HepG2 (cell line): ENCODE data around the gene UQCRFS1. TPM values are rescaled to one million over a fixed set of nuclear protein-coding genes. Genes with fewer than 3 reads are reported as not detected.

Experiments used
- ATAC-seq: fragments of 200-7000 bp; cut with Tn5 transposase; 3 replicates; pipeline ENCODE4 v1.9.1; 2020; ENCODE audit warnings: mild to moderate bottlenecking, moderate library complexity
- BruUV-seq: library from RNA; stranded (reverse); fragments of 400-500 nt; replicated peaks from 2 replicates; lab custom pipeline; 2021; lab: Mats Ljungman, UMichigan
- CTCF ChIA-PET: fragments of 300-600 bp; formaldehyde crosslinking; extraction: SDS; loops from one replicate; lab custom pipeline; 2021; ENCODE audit warnings: low total read pairs, inconsistent platforms, low intra/inter-chr PET ratio; lab: Yijun Ruan, JAX
- POLR2A ChIA-PET: fragments of 350-600 bp; sonication (Branson Sonifier 250); formaldehyde crosslinking; loops from one replicate; lab custom pipeline; 2020; ENCODE audit warnings: antibody characterized with exemption, inconsistent platforms; lab: Yijun Ruan, JAX
- DNase-seq: peaks from one replicate; pipeline ENCODE4 v3.0.0-alpha.2; 2015; ENCODE audit warnings: low spot score
- FAIRE-seq: peaks from 3 replicates; lab custom pipeline; 2011; peaks lifted over from hg19 to GRCh38; lab: Jason Lieb, UNC
- H2AFZ ChIP-seq: one replicate; pipeline ENCODE4 v1.6.1; 2011; ENCODE audit warnings: low read length, inconsistent platforms
- H3K27ac ChIP-seq: fragments of 300-600 bp; 3 replicates; pipeline ENCODE4 v1.8.0; 2011; ENCODE audit warnings: mixed run types, mild to moderate bottlenecking, mixed read lengths, low read length, inconsistent platforms; ENCODE audit not compliant: insufficient read depth; ENCODE audit errors: extremely low read length
- H3K27me3 ChIP-seq, 2 experiments: fragments of 200-600 bp in 1 of 2; 2 replicates in 1 of 2; 3 replicates in 1 of 2; pipeline versions ENCODE4 v1.6.0 to v1.8.0; 2011; ENCODE audit warnings: low read length in 2 of 2, mild to moderate bottlenecking in 2 of 2, moderate library complexity in 2 of 2, inconsistent platforms in 1 of 2; ENCODE audit not compliant: insufficient read depth in 2 of 2, control insufficient read depth in 1 of 2
- H3K36me3 ChIP-seq, 2 experiments: fragments of 200-600 bp in 1 of 2; replicated peaks in 1 of 2; 2 replicates in 1 of 2; 3 replicates in 1 of 2; pipeline versions ENCODE4 v1.5.1 to v1.8.0; 2011; ENCODE audit warnings: low read length in 2 of 2, inconsistent platforms in 1 of 2; ENCODE audit not compliant: insufficient read depth in 2 of 2, control insufficient read depth in 1 of 2
- H3K4me1 ChIP-seq: 2 replicates; pipeline ENCODE4 v1.5.1; 2012; ENCODE audit warnings: low read length, inconsistent platforms; ENCODE audit not compliant: insufficient read depth
- H3K4me2 ChIP-seq: 2 replicates; pipeline ENCODE4 v1.6.0; 2011; ENCODE audit warnings: low read depth, low read length, inconsistent platforms
- H3K4me3 ChIP-seq, 3 experiments: fragments of 200-600 bp in 1 of 3; sonication (generic), shearing (Covaris generic) in 1 of 3; replicated peaks in 1 of 3; 2 replicates each; pipeline ENCODE4 v1.5.1; 2011 to 2016; ENCODE audit warnings: low read length in 3 of 3, inconsistent platforms in 2 of 3, low read depth in 2 of 3, mild to moderate bottlenecking in 2 of 3, control low read depth in 1 of 3, mixed read lengths in 1 of 3; ENCODE audit not compliant: insufficient read depth in 1 of 3
- H3K79me2 ChIP-seq: one replicate; pipeline ENCODE4 v1.6.1; 2011; ENCODE audit warnings: low read length, inconsistent platforms; ENCODE audit not compliant: insufficient read depth
- H3K9ac ChIP-seq: 2 replicates; pipeline ENCODE4 v1.6.0; 2011; ENCODE audit warnings: mild to moderate bottlenecking, low read depth, low read length, inconsistent platforms; ENCODE audit not compliant: insufficient read depth
- H3K9me3 ChIP-seq: 2 replicates; pipeline ENCODE4 v1.5.1; 2012; ENCODE audit warnings: mild to moderate bottlenecking, low read length
- H4K20me1 ChIP-seq: 2 replicates; pipeline ENCODE4 v1.6.0; 2011; ENCODE audit warnings: inconsistent platforms, mild to moderate bottlenecking, low read length, moderate library complexity; ENCODE audit not compliant: insufficient read depth
- BRD4 ChIP-seq: sonication (generic); formaldehyde crosslinking; IDR thresholded peaks from 2 replicates; pipeline ENCODE4 v1.4.0; 2020; ENCODE audit warnings: missing genetic modification reagents
- CCDC6 ChIP-seq: sonication (generic); formaldehyde crosslinking; IDR thresholded peaks from 2 replicates; pipeline ENCODE4 v1.8.1; 2022; ENCODE audit warnings: mild to moderate bottlenecking, missing genetic modification reagents, moderate library complexity
- DZIP1 ChIP-seq: sonication (generic); formaldehyde crosslinking; IDR thresholded peaks from 2 replicates; pipeline ENCODE4 v1.5.0; 2020; ENCODE audit warnings: mild to moderate bottlenecking, missing genetic modification reagents
- HNRNPH1 ChIP-seq: fragments of 200-400 bp; formaldehyde crosslinking; optimal IDR thresholded peaks from 2 replicates; pipeline ENCODE3; 2017; ENCODE audit warnings: mild to moderate bottlenecking, low read depth, low read length
- KLF15 ChIP-seq: sonication (generic); formaldehyde crosslinking; IDR thresholded peaks from 2 replicates; pipeline ENCODE4 v1.8.1; 2023; ENCODE audit warnings: borderline replicate concordance, mild to moderate bottlenecking, inconsistent platforms, missing genetic modification reagents, mixed read lengths
- MZF1 ChIP-seq: sonication (generic); formaldehyde crosslinking; IDR thresholded peaks from 2 replicates; pipeline ENCODE4 v1.8.1; 2023; ENCODE audit warnings: mild to moderate bottlenecking, missing genetic modification reagents, borderline replicate concordance
- TCF12 ChIP-seq, 2 experiments: fragments of 450-650 bp in 1 of 2; sonication (generic) in 1 of 2; formaldehyde crosslinking in 1 of 2; IDR thresholded peaks; 2 replicates each; pipeline versions ENCODE4 v1.6.1 to v1.8.0; 2017 to 2022; ENCODE audit warnings: antibody characterized with exemption in 1 of 2, mild to moderate bottlenecking in 1 of 2, missing genetic modification reagents in 1 of 2, moderate library complexity in 1 of 2
- ZBTB7B ChIP-seq: sonication (generic); formaldehyde crosslinking; IDR thresholded peaks from 2 replicates; pipeline ENCODE4 v1.4.0; 2020; ENCODE audit warnings: missing genetic modification reagents
- ZBTB8A ChIP-seq: sonication (generic); formaldehyde crosslinking; IDR thresholded peaks from 2 replicates; pipeline ENCODE4 v1.4.0; 2020; ENCODE audit warnings: mild to moderate bottlenecking, low read depth, missing genetic modification reagents, borderline replicate concordance
- ZIK1 ChIP-seq: sonication (generic); formaldehyde crosslinking; IDR thresholded peaks from 2 replicates; pipeline ENCODE4 v1.5.0; 2020; ENCODE audit warnings: mild to moderate bottlenecking, low read depth, missing genetic modification reagents, borderline replicate concordance
- ZNF230 ChIP-seq: sonication (generic); formaldehyde crosslinking; IDR thresholded peaks from 2 replicates; pipeline ENCODE4 v1.4.0; 2020; ENCODE audit warnings: mild to moderate bottlenecking, missing genetic modification reagents
- ZNF235 ChIP-seq: sonication (generic); formaldehyde crosslinking; IDR thresholded peaks from 2 replicates; pipeline ENCODE4 v1.8.1; 2023; ENCODE audit warnings: mild to moderate bottlenecking, missing genetic modification reagents, borderline replicate concordance
- ZNF737 ChIP-seq: sonication (generic); formaldehyde crosslinking; IDR thresholded peaks from 2 replicates; pipeline ENCODE4 v1.5.0; 2020; ENCODE audit warnings: missing genetic modification reagents, mild to moderate bottlenecking, borderline replicate concordance
- ZNF749 ChIP-seq: sonication (generic); formaldehyde crosslinking; IDR thresholded peaks from 2 replicates; pipeline ENCODE4 v1.8.0; 2022; ENCODE audit warnings: mild to moderate bottlenecking, missing genetic modification reagents, moderate library complexity, borderline replicate concordance
- ZSCAN31 ChIP-seq: sonication (generic); formaldehyde crosslinking; IDR thresholded peaks from 2 replicates; pipeline ENCODE4 v1.5.0; 2020; ENCODE audit warnings: low read depth, mild to moderate bottlenecking, missing genetic modification reagents
- WGBS: methylation state at CpG from one replicate; pipeline ENCODE4 v1.1.6; 2017; ENCODE audit warnings: low lambda C conversion rate; 5-methylcytosine and 5-hydroxymethylcytosine counted together
- in situ Hi-C: cut with HindIII; loops from 2 replicates; pipeline ENCODE4 v1.10.0; 2017; ENCODE audit warnings: low pct_unique_long_range_greater_than_20kb; ENCODE audit not compliant: extremely low pct_ligation_motif_present
- intact Hi-C: fragments of 100-400 bp; cut with micrococcal nuclease; formaldehyde crosslinking; loops from one replicate; pipeline ENCODE4 v1.10.0; 2022; ENCODE audit not compliant: unreplicated experiment
- polyA plus RNA-seq, 8 experiments: library from polyadenylated mRNA; depleted of rRNA in 3 of 8; stranded (reverse) in 7 of 8; unstranded in 1 of 8; fragments of >200 nt; fragmentation: Illumina TruSeq in 4 of 8; extraction: Trizol in 4 of 8; gene quantifications; 2 replicates each; pipeline versions ENCODE4 v1.2.1 to v1.2.3, GENCODE V29; 2011 to 2016; ENCODE audit warnings: low read depth in 4 of 8, missing spikeins in 1 of 8, mixed read lengths in 1 of 8; ENCODE audit not compliant: insufficient read depth in 1 of 8
- total RNA-seq, 5 experiments: library from RNA; depleted of rRNA; stranded (reverse); fragments of >200 nt; fragmentation: Illumina TruSeq; extraction: Trizol; gene quantifications; 2 replicates each; pipeline ENCODE4 v1.2.3, GENCODE V29; 2016; ENCODE audit warnings: low read depth in 1 of 5

UQCRFS1 gene
- total and polyA plus RNA-seq, 2 of the 13 experiments (the other 11 are each of a cell fraction or from before 2014, with no cell fraction given) = 49.5 to 51.1 TPM

DNA sequence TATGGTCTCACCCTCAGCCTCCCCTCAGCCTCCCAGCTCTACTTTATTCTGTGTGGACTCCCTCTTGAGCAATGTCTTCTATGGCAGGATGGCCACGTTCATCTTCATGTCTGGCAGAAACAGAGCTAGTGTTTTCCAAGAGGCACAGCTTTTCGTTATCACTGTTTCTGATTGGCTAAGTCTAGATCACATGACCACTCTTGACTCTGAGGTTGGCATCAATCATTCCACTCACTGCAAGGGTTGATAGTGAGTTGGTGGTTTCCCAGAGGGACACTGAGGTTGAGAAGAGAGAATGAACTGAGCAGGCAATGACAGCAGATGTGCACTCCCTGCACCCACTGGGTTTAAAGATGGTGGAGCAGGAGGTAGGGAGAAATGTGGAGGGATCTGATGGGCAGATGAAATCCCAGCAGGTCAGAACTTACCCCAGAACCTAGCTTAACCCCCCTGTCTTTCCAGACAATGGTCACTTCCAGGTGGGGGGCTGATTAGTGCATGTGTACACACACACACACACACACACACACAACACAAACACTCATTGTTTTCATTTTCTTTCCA lies 26.3 kb upstream of the UQCRFS1 start:
- 0% methylated on average over 2 of the region's 2 CpGs for WGBS
- no peaks in the 10 kb centered on the region for H3K9me3 ChIP-seq
- H4K20me1 ChIP-seq = no peaks in the 10 kb centered on the region
- CTCF ChIA-PET = no interaction called here
- no peak overlapping the region for H3K27ac ChIP-seq
- no peaks in the 10 kb centered on the region for H3K4me1 ChIP-seq
- BruUV-seq = no TSS peak
- H3K9ac ChIP-seq = no peak overlapping the region
- in situ Hi-C loops (no loop called here), intact Hi-C loops (no loop called here)
- no peaks in the 10 kb centered on the region for H3K36me3 ChIP-seq
- H2AFZ ChIP-seq = no peak overlapping the region
- ATAC-seq (no peak), DNase-seq (no peak), FAIRE-seq (no peak)
- no peak overlapping the region for H3K4me3 ChIP-seq
- no peaks in the 10 kb centered on the region; a peak in 1 of 5 replicates for H3K27me3 ChIP-seq
- POLR2A ChIA-PET = no interaction called here
- no peak overlapping the region for H3K4me2 ChIP-seq
- TF ChIP-seq ZIK1 (CRISPR knock-in tag) = no peak
- no peak for TF ChIP-seq ZNF235 (CRISPR knock-in tag)
- TF ChIP-seq BRD4 (CRISPR knock-in tag) = no peak
- no peak for TF ChIP-seq ZNF737
- no peak for TF ChIP-seq ZBTB8A (CRISPR knock-in tag)
- TF ChIP-seq HNRNPH1 = no peak
- no peak for TF ChIP-seq ZBTB7B (CRISPR knock-in tag)
- no peak for TF ChIP-seq ZSCAN31 (CRISPR knock-in tag)
- no peak for TF ChIP-seq CCDC6 (CRISPR knock-in tag)
- TF ChIP-seq ZNF230 (CRISPR knock-in tag) = no peak
- TF ChIP-seq TCF12 (IDR thresholded peaks at IDR 0.05) = no peak
- no peak for TF ChIP-seq TCF12 (CRISPR knock-in tag; IDR thresholded peaks at IDR 0.05)
- no peak for TF ChIP-seq DZIP1 (CRISPR knock-in tag)
- TF ChIP-seq KLF15 (CRISPR knock-in tag) = no peak
- TF ChIP-seq MZF1 (CRISPR knock-in tag) = no peak
- no peak for TF ChIP-seq ZNF749 (CRISPR knock-in tag)
- no peaks in the 10 kb centered on the region for H3K79me2 ChIP-seq
